HepG2 (cell line): ENCODE data around the gene SPNS1.

Experiments
- TF ChIP-seq, protein P1 (sequence below): sonication (generic); formaldehyde crosslinking; IDR thresholded peaks from 2 replicates; pipeline ENCODE4 v1.5.0; 2020; ENCODE audit warnings: missing genetic modification reagents, mild to moderate bottlenecking, borderline replicate concordance
- TF ChIP-seq, protein P2 (sequence below): IDR thresholded peaks from 2 replicates; pipeline ENCODE4 v1.6.1; 2016; ENCODE audit warnings: low read depth, borderline replicate concordance

DNA sequence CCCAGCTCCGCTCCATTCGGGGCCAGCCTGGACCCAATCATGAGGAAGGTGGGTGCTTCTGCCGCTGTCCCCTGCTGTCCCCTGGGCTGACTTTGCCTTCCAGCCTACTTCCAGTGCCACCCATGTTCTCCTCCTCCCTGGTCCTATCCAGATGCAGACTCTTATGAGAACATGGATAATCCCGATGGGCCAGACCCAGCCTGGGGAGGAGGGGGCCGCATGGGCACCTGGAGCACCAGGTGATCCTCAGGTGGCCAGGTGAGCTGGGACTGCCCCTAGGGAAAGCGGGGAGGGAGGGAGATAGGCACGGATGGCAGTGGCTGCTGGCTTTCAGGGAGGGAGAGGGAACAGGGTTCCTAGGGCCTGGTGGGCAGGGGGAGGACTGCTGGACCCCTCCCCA is 35.9 kb upstream of the SPNS1 start:
- TF ChIP-seq, protein P1, sequence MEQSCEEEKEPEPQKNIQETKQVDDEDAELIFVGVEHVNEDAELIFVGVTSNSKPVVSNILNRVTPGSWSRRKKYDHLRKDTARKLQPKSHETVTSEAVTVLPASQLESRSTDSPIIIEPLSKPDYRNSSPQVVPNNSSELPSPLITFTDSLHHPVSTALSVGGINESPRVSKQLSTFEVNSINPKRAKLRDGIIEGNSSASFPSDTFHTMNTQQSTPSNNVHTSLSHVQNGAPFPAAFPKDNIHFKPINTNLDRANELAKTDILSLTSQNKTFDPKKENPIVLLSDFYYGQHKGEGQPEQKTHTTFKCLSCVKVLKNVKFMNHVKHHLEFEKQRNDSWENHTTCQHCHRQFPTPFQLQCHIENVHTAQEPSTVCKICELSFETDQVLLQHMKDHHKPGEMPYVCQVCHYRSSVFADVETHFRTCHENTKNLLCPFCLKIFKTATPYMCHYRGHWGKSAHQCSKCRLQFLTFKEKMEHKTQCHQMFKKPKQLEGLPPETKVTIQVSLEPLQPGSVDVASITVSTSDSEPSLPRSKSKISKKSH (CRISPR knock-in tag) = no peak
- TF ChIP-seq, protein P2, sequence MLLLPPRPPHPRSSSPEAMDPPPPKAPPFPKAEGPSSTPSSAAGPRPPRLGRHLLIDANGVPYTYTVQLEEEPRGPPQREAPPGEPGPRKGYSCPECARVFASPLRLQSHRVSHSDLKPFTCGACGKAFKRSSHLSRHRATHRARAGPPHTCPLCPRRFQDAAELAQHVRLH (CRISPR knock-in tag) = no peak
